HL-60 (cell line): ENCODE measurements around the gene PRKCG.

Source experiments
- DNase-seq, 2 experiments: peaks; one replicate each; pipeline ENCODE4 v3.0.0-alpha.2; 2010 to 2020; ENCODE audit warnings: low read depth in 1 of 2, low spot score in 1 of 2
- H3K27ac ChIP-seq: fragments of 250-450 bp; sonication (Bioruptor Pico); replicated peaks from 2 replicates; pipeline ENCODE4 v1.5.1; 2020; ENCODE audit warnings: mild to moderate bottlenecking, moderate library complexity
- H3K27me3 ChIP-seq: fragments of 250-450 bp; sonication (Bioruptor Pico); 2 replicates; pipeline ENCODE4 v1.5.1; 2021; ENCODE audit warnings: mild to moderate bottlenecking, moderate library complexity; ENCODE audit not compliant: insufficient read depth, poor library complexity, severe bottlenecking
- H3K4me3 ChIP-seq: replicated peaks from 2 replicates; pipeline ENCODE4 v1.5.1; 2011; ENCODE audit warnings: mild to moderate bottlenecking, control low read depth, low read length; ENCODE audit not compliant: insufficient read depth
- GABPA ChIP-seq: IDR thresholded peaks from 2 replicates; pipeline ENCODE4 v1.6.1; 2012; ENCODE audit warnings: low read depth
- POLR2AphosphoS5 ChIP-seq: IDR thresholded peaks from 2 replicates; pipeline ENCODE4 v1.6.1; 2012; ENCODE audit warnings: low read depth
- SPI1 ChIP-seq: IDR thresholded peaks from 2 replicates; pipeline ENCODE4 v1.6.1; 2012; ENCODE audit warnings: low read depth, mild to moderate bottlenecking, borderline replicate concordance
- TF ChIP-seq, protein P1 (sequence below): IDR thresholded peaks from 2 replicates; pipeline ENCODE4 v1.6.1; 2012; ENCODE audit warnings: low read depth; ENCODE audit not compliant: insufficient replicate concordance
- TF ChIP-seq, protein P2 (sequence below): IDR thresholded peaks from one replicate; pipeline ENCODE4 v1.5.1; 2011; ENCODE audit warnings: low read length, control low read depth, inconsistent platforms; ENCODE audit not compliant: insufficient read depth

PRKCG gene

DNA sequence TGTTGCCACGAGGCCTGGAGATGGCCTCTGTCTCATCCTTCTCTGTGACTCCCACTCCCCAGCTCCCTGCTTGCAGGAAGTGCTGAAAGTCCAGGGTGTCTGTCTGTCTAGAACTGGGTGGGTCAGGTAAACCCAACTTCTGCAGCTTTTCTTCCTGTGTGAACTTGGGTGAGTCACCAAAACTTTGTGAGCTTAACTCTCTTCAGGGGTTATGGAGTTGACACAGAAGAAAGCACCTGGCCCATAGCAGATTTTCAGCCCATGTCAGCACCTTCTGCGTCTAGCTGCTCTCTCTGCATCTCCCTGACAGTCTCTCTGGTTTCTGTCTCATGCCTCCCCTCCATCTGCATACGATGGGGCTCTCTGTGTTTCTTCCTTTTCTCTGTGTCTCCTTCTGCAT is 22.9 kb downstream of the PRKCG start:
- Histone ChIP-seq H3K27me3 (peaks cover 32% of the 10 kb centered on the region), H3K27ac (no peak overlapping the region), H3K4me3 (no peak overlapping the region)
- no peak for DNase-seq
- TF ChIP-seq POLR2AphosphoS5: no peak
- no peak for TF ChIP-seq SPI1
- TF ChIP-seq, protein P1, sequence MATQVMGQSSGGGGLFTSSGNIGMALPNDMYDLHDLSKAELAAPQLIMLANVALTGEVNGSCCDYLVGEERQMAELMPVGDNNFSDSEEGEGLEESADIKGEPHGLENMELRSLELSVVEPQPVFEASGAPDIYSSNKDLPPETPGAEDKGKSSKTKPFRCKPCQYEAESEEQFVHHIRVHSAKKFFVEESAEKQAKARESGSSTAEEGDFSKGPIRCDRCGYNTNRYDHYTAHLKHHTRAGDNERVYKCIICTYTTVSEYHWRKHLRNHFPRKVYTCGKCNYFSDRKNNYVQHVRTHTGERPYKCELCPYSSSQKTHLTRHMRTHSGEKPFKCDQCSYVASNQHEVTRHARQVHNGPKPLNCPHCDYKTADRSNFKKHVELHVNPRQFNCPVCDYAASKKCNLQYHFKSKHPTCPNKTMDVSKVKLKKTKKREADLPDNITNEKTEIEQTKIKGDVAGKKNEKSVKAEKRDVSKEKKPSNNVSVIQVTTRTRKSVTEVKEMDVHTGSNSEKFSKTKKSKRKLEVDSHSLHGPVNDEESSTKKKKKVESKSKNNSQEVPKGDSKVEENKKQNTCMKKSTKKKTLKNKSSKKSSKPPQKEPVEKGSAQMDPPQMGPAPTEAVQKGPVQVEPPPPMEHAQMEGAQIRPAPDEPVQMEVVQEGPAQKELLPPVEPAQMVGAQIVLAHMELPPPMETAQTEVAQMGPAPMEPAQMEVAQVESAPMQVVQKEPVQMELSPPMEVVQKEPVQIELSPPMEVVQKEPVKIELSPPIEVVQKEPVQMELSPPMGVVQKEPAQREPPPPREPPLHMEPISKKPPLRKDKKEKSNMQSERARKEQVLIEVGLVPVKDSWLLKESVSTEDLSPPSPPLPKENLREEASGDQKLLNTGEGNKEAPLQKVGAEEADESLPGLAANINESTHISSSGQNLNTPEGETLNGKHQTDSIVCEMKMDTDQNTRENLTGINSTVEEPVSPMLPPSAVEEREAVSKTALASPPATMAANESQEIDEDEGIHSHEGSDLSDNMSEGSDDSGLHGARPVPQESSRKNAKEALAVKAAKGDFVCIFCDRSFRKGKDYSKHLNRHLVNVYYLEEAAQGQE: no peak
- TF ChIP-seq GABPA: no peak
- TF ChIP-seq, protein P2, sequence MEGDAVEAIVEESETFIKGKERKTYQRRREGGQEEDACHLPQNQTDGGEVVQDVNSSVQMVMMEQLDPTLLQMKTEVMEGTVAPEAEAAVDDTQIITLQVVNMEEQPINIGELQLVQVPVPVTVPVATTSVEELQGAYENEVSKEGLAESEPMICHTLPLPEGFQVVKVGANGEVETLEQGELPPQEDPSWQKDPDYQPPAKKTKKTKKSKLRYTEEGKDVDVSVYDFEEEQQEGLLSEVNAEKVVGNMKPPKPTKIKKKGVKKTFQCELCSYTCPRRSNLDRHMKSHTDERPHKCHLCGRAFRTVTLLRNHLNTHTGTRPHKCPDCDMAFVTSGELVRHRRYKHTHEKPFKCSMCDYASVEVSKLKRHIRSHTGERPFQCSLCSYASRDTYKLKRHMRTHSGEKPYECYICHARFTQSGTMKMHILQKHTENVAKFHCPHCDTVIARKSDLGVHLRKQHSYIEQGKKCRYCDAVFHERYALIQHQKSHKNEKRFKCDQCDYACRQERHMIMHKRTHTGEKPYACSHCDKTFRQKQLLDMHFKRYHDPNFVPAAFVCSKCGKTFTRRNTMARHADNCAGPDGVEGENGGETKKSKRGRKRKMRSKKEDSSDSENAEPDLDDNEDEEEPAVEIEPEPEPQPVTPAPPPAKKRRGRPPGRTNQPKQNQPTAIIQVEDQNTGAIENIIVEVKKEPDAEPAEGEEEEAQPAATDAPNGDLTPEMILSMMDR: no peak

DNA sequence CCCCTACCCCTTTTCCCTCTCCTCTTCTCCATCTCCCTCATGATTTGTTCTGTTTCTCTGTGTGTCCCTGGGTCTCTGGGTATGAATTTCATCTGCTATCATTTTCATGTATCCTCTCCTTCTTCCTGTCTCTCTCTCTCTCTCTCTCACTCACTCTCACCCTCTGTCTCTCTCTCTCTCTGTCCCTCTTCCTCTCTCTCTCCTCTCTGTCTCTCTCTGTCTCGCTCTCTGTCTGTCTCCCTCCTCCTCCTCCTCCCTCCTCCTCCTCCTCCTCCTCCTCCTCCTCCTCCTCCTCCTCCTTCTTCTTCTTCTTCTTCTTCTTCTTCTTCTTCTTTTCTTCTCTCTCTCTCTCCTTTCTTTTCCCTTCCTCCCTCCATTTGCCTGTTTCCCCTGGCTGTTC is 23.8 kb downstream of the PRKCG start:
- no peak overlapping the region for H3K27ac ChIP-seq
- no peak for DNase-seq
- H3K27me3 ChIP-seq: peaks cover 40% of the 10 kb centered on the region
- TF ChIP-seq POLR2AphosphoS5 (no peak), GABPA (no peak), SPI1 (no peak)
- TF ChIP-seq, protein P2: no peak
- TF ChIP-seq, protein P1: no peak
- no peak overlapping the region for H3K4me3 ChIP-seq

DNA sequence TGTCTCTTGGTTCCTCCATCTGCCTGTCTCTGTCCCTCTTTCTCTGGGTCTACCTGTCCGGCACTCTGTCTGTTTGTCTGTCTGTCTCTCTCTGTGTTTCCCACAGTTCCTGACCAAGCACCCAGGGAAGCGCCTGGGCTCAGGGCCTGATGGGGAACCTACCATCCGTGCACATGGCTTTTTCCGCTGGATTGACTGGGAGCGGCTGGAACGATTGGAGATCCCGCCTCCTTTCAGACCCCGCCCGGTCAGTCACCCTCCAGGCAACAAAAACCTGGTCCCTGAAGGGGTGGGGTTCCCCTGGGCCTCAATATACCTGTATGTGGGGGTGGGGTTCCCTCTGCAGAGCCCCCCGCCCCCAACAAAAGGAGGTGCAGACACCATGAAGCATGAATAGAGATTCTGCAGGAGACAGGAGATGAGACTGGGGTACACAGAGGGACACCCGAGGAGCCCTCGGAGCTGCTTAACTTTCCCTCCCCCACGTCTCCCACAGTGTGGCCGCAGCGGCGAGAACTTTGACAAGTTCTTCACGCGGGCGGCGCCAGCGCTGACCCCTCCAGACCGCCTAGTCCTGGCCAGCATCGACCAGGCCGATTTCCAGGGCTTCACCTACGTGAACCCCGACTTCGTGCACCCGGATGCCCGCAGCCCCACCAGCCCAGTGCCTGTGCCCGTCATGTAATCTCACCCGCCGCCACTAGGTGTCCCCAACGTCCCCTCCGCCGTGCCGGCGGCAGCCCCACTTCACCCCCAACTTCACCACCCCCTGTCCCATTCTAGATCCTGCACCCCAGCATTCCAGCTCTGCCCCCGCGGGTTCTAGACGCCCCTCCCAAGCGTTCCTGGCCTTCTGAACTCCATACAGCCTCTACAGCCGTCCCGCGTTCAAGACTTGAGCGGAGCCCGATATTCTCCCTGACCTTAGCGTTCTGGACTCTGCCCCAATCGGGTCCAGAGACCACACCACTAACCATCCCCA is 24.5 kb downstream of the PRKCG start:
- Histone ChIP-seq H3K4me3 (no peak overlapping the region), H3K27me3 (peaks cover 45% of the 10 kb centered on the region), H3K27ac (no peak overlapping the region)
- DNase-seq: peak in 1 of 2 experiments; percentile 31
- TF ChIP-seq, protein P2: peak; percentile 74
- TF ChIP-seq POLR2AphosphoS5: no peak
